GM21515 (cell line): Measurements from ENCODE around the gene ARHGAP26.

Experiments
- ATAC-seq: cut with Tn5 transposase; IDR thresholded peaks from one replicate; pipeline ENCODE4 v1.9.1; 2021; ENCODE audit not compliant: unreplicated experiment

Gene ARHGAP26

GRCh38 chr5:142828797-142829535 is 58.8 kb downstream of the ARHGAP26 start:
- ATAC-seq, result no peak

- ATAC-seq, result no peak
These were observed 59.6 kb downstream of the ARHGAP26 start for GRCh38 chr5:142829801-142830220.

- no peak for ATAC-seq
These were observed 60.2 kb downstream of the ARHGAP26 start for GRCh38 chr5:142830241-142831008.

- ATAC-seq, result no peak
These were observed 60.8 kb downstream of the ARHGAP26 start for GRCh38 chr5:142831009-142831383.

- no peak for ATAC-seq
These were observed 62.1 kb downstream of the ARHGAP26 start for GRCh38 chr5:142832263-142832662.

- ATAC-seq, result no peak
These were observed 63.6 kb downstream of the ARHGAP26 start for GRCh38 chr5:142833517-142834449.

GRCh38 chr5:142834504-142834903 is 64.3 kb downstream of the ARHGAP26 start:
- no peak for ATAC-seq

- ATAC-seq, result no peak
These were observed 65.4 kb downstream of the ARHGAP26 start for GRCh38 chr5:142835540-142835939.

- no peak for ATAC-seq
These were observed 65.9 kb downstream of the ARHGAP26 start for GRCh38 chr5:142836048-142836447.

GRCh38 chr5:142837081-142837725 is 67.0 kb downstream of the ARHGAP26 start:
- no peak for ATAC-seq

GRCh38 chr5:142838845-142839244 is 68.7 kb downstream of the ARHGAP26 start:
- no peak for ATAC-seq

- no peak for ATAC-seq
These were observed 69.7 kb downstream of the ARHGAP26 start for GRCh38 chr5:142839711-142840346.

GRCh38 chr5:142840575-142840974 is 70.4 kb downstream of the ARHGAP26 start:
- no peak for ATAC-seq

- ATAC-seq, result no peak
These were observed 71.5 kb downstream of the ARHGAP26 start for GRCh38 chr5:142841511-142842265.

GRCh38 chr5:142842994-142843905 is 73.1 kb downstream of the ARHGAP26 start:
- ATAC-seq, result no peak

- ATAC-seq, result no peak
These were observed 74.7 kb downstream of the ARHGAP26 start for GRCh38 chr5:142844866-142845265.

- ATAC-seq, result no peak
These were observed 75.3 kb downstream of the ARHGAP26 start for GRCh38 chr5:142845402-142845921.

GRCh38 chr5:142845954-142846398 is 75.8 kb downstream of the ARHGAP26 start:
- no peak for ATAC-seq
